ENCODE measurements around the gene BIRC3. TPM values are rescaled to one million over a fixed set of nuclear protein-coding genes. Genes with fewer than 3 reads are reported as not detected.

The BIRC3 gene
- total and polyA plus RNA-seq, 8 donors = 4.8 to 47.3 (median 8.2) TPM

GRCh38 chr11:102287964-102288724, 29.1 kb upstream of the BIRC3 start:
- Histone ChIP-seq H3K4me1 (no peaks in the 10 kb centered on the region), H3K27me3 (no peaks in the 10 kb centered on the region), H3K9me3 (no peaks in the 10 kb centered on the region), H3K4me3 (peak overlapping the region in 1 of 4 donors; percentile 4), H3K36me3 (no peaks in the 10 kb centered on the region), H3K27ac (no peak overlapping the region)
- TF ChIP-seq CTCF (IDR thresholded peaks at IDR 0.05) = peak; percentile 50 to 81 (median 69)
- DNase-seq (peak in 2 of 6 donors; percentile 36 to 45), FAIRE-seq (no peak), ATAC-seq (peak; percentile 80 to 95 (median 93))
- WGBS, 2 donors = 32 to 33% methylated on average over 13 of the region's 13 CpGs
- intact Hi-C loops (cut with DNase I) = no loop called here

DNA sequence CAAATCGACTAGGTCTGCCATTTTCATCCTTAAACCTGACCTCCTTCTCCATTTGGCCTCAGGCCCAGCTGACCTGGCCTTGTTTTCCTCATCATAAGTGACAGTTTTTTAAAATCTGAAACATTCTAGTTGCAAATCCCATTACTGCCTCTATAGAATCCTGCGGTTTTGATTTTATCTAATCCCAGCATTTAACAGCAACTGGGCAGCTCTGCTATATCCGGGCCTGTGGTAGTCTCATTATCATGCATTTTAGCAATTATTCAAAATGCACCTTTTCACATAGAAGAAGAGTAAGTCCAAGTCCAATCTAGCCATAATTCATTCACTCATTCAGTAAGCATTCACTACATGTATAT, 28.6 kb upstream of the BIRC3 start:
- Histone ChIP-seq H3K4me1 (no peaks in the 10 kb centered on the region), H3K36me3 (no peaks in the 10 kb centered on the region), H3K4me3 (no peak overlapping the region), H3K27me3 (no peaks in the 10 kb centered on the region), H3K27ac (peak overlapping the region in 1 of 4 donors; percentile 46), H3K9me3 (no peaks in the 10 kb centered on the region)
- TF ChIP-seq CTCF (IDR thresholded peaks at IDR 0.05) = no peak
- no peak for DNase-seq
- FAIRE-seq = no peak
- ATAC-seq = no peak
- intact Hi-C loops (cut with DNase I) = no loop called here
- 49 to 64% methylated on average over 3 of the region's 3 CpGs for WGBS, 2 donors

DNA sequence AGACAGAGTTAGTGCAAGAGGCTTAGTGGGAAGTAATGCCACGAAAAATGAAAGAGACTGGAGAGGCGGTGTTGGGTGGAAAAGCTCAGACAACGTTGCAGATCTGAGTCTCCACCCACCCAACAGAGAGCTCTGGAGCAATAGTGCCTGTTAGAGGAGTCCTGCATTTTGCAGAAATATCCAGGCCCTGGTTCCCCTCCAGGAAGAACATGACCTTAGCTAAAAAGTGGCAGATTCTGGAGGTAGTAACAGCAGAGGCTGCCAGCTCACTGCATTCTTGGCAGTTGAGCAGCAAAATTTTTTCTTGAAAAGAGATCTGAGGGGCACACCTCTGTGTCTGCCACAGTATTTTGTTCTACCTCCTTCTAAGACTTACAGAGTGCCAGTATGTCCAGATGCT, 27.7 kb upstream of the BIRC3 start:
- FAIRE-seq (no peak), DNase-seq (no peak), ATAC-seq (peak in 3 of 4 donors; percentile 23 to 32 (median 23))
- Histone ChIP-seq H3K9me3 (no peaks in the 10 kb centered on the region), H3K27me3 (no peaks in the 10 kb centered on the region), H3K27ac (peak overlapping the region in 3 of 4 donors; percentile 2 to 46 (median 38)), H3K36me3 (no peaks in the 10 kb centered on the region), H3K4me3 (no peak overlapping the region), H3K4me1 (no peaks in the 10 kb centered on the region)
- 30 to 47% methylated on average over 3 of the region's 3 CpGs for WGBS, 2 donors
- TF ChIP-seq CTCF (IDR thresholded peaks at IDR 0.05) = no peak
- intact Hi-C loops (cut with DNase I) = no loop called here

GRCh38 chr11:102291831-102292230, 25.5 kb upstream of the BIRC3 start:
- 94 to 95% methylated on average over 1 of the region's 1 CpG for WGBS, 2 donors
- H3K36me3 ChIP-seq = no peaks in the 10 kb centered on the region
- FAIRE-seq (no peak), DNase-seq (no peak), ATAC-seq (no peak)
- H3K27me3 ChIP-seq = no peaks in the 10 kb centered on the region
- H3K27ac ChIP-seq = no peak overlapping the region
- H3K9me3 ChIP-seq = no peaks in the 10 kb centered on the region
- no peak overlapping the region for H3K4me3 ChIP-seq
- no peaks in the 10 kb centered on the region for H3K4me1 ChIP-seq
- intact Hi-C loops (cut with DNase I) = loop anchor here in 1 of 3 donors (5.0 kb wide), 1 partner anchor 370 kb away; no protein-coding TSS in a partner anchor
- TF ChIP-seq CTCF (IDR thresholded peaks at IDR 0.05) = no peak

- ATAC-seq (no peak), FAIRE-seq (no peak), DNase-seq (no peak)
- 81 to 85% methylated on average over 6 of the region's 6 CpGs for WGBS, 2 donors
- H3K9me3 ChIP-seq = no peaks in the 10 kb centered on the region
- no peaks in the 10 kb centered on the region for H3K4me1 ChIP-seq
- no peaks in the 10 kb centered on the region for H3K36me3 ChIP-seq
- TF ChIP-seq CTCF (IDR thresholded peaks at IDR 0.05) = no peak
- no peak overlapping the region for H3K27ac ChIP-seq
- no peak overlapping the region for H3K4me3 ChIP-seq
- no peaks in the 10 kb centered on the region for H3K27me3 ChIP-seq
- intact Hi-C loops (cut with DNase I) = loop anchor here in 1 of 3 donors (5.0 kb wide), 1 partner anchor 369 kb away; no protein-coding TSS in a partner anchor
These were observed 24.4 kb upstream of the BIRC3 start for GRCh38 chr11:102292933-102293332.
